Smooth muscle cell of the brain vasculature (primary cell): Measurements from ENCODE around the gene HK1.

Source experiments
- DNase-seq: peaks from one replicate; pipeline ENCODE4 v3.0.0-alpha.2; 2012; ENCODE audit warnings: low read depth, low spot score

Gene HK1

GRCh38 chr10:69374931-69375306, 96.6 kb downstream of the HK1 start:
- no peak for DNase-seq

GRCh38 chr10:69375307-69376151, 97.2 kb downstream of the HK1 start:
- DNase-seq = no peak

GRCh38 chr10:69376662-69377061, 98.4 kb downstream of the HK1 start:
- no peak for DNase-seq

GRCh38 chr10:69377191-69377590, 98.9 kb downstream of the HK1 start:
- DNase-seq = no peak

GRCh38 chr10:69377933-69378332, 99.6 kb downstream of the HK1 start:
- DNase-seq = no peak

GRCh38 chr10:69379800-69380199, 101.5 kb downstream of the HK1 start:
- DNase-seq = no peak

GRCh38 chr10:69382382-69383117, 104.3 kb downstream of the HK1 start:
- no peak for DNase-seq

GRCh38 chr10:69383558-69383957, 105.3 kb downstream of the HK1 start:
- no peak for DNase-seq

GRCh38 chr10:69384320-69384719, 106.0 kb downstream of the HK1 start:
- no peak for DNase-seq

GRCh38 chr10:69385454-69386350, 107.4 kb downstream of the HK1 start:
- no peak for DNase-seq

GRCh38 chr10:69387500-69387899, 109.2 kb downstream of the HK1 start:
- no peak for DNase-seq

- no peak for DNase-seq
Measured at GRCh38 chr10:69388488-69388887, 110.2 kb downstream of the HK1 start.

- no peak for DNase-seq
Measured at GRCh38 chr10:69389827-69390490, 111.7 kb downstream of the HK1 start.

GRCh38 chr10:69391158-69391557, 112.9 kb downstream of the HK1 start:
- no peak for DNase-seq

GRCh38 chr10:69392481-69393000, 114.2 kb downstream of the HK1 start:
- DNase-seq = peak; percentile 35

- DNase-seq = no peak
Measured at GRCh38 chr10:69394020-69394419, 115.7 kb downstream of the HK1 start.

- no peak for DNase-seq
Measured at GRCh38 chr10:69397972-69398371, 119.7 kb downstream of the HK1 start.

- no peak for DNase-seq
Measured at GRCh38 chr10:69398466-69398865, 120.2 kb downstream of the HK1 start.

- no peak for DNase-seq
Measured at GRCh38 chr10:69400936-69401335, 122.6 kb downstream of the HK1 start.

- DNase-seq = no peak
Measured at GRCh38 chr10:69401416-69401815, 123.1 kb downstream of the HK1 start.

GRCh38 chr10:69402386-69402785, 124.1 kb downstream of the HK1 start:
- DNase-seq = no peak
